HEK293 (cell line): ENCODE data around the gene NRG2.
A peak's percentile ranks its signal among the peaks of the same experiment; 100 is the strongest.

Source experiments
- CTCF ChIA-PET: fragments of 350-600 bp; formaldehyde crosslinking; extraction: SDS; loops from one replicate; lab custom pipeline; 2021; ENCODE audit warnings: antibody characterized with exemption; lab: Yijun Ruan, JAX
- POLR2A ChIA-PET: fragments of 300-600 bp; formaldehyde crosslinking; extraction: SDS; loops from one replicate; lab custom pipeline; 2020; ENCODE audit warnings: antibody characterized with exemption, inconsistent platforms; lab: Yijun Ruan, JAX
- H3K27ac ChIP-seq: fragments of 200-500 bp; sonication (Bioruptor generic); 2 replicates; pipeline ENCODE4 v1.5.1; 2014; ENCODE audit warnings: low read depth, low read length, control low read depth, inconsistent platforms; ENCODE audit errors: extremely low read depth
- H3K36me3 ChIP-seq, 2 experiments: fragments of 200-500 bp in 1 of 2; sonication (Bioruptor generic) in 1 of 2; 1 replicate in 1 of 2; 2 replicates in 1 of 2; pipeline ENCODE4 v1.5.1; 2014 to 2017; ENCODE audit warnings: inconsistent platforms in 2 of 2, low read length in 2 of 2; ENCODE audit not compliant: control insufficient read depth in 2 of 2, insufficient read depth in 1 of 2
- H3K4me1 ChIP-seq: fragments of 200-500 bp; sonication (Bioruptor generic); 2 replicates; pipeline ENCODE4 v1.5.1; 2014; ENCODE audit warnings: mild to moderate bottlenecking, low read length, inconsistent platforms; ENCODE audit not compliant: control insufficient read depth, insufficient read depth
- H3K4me3 ChIP-seq: 2 replicates; pipeline ENCODE4 v1.5.1; 2011; ENCODE audit warnings: low read depth, mild to moderate bottlenecking, control low read depth, low read length, moderate library complexity
- H3K9me3 ChIP-seq: fragments of 200-500 bp; sonication (Bioruptor generic); 2 replicates; pipeline ENCODE4 v1.5.1; 2014; ENCODE audit warnings: low read depth, low read length, inconsistent platforms; ENCODE audit not compliant: control insufficient read depth, insufficient read depth
- ATF2 ChIP-seq: fragments of 450-650 bp; formaldehyde crosslinking; IDR thresholded peaks from 2 replicates; pipeline ENCODE4 v1.5.1; 2016; ENCODE audit warnings: missing biosample characterization, missing genetic modification characterization, low read depth
- CTCF ChIP-seq: fragments of 450-650 bp; formaldehyde crosslinking; IDR thresholded peaks from 2 replicates; pipeline ENCODE4 v1.5.1; 2016; ENCODE audit warnings: missing biosample characterization, missing genetic modification characterization
- INSM2 ChIP-seq: fragments of 450-650 bp; formaldehyde crosslinking; IDR thresholded peaks from 2 replicates; pipeline ENCODE4 v1.5.1; 2016; ENCODE audit warnings: missing biosample characterization, missing genetic modification characterization
- KLF17 ChIP-seq: fragments of 450-650 bp; formaldehyde crosslinking; IDR thresholded peaks from 2 replicates; pipeline ENCODE4 v1.5.1; 2016; ENCODE audit warnings: missing biosample characterization, missing genetic modification characterization
- KLF8 ChIP-seq: fragments of 450-650 bp; formaldehyde crosslinking; IDR thresholded peaks from 2 replicates; pipeline ENCODE4 v1.5.1; 2016; ENCODE audit warnings: missing biosample characterization, missing genetic modification characterization
- MYNN ChIP-seq: fragments of 450-650 bp; formaldehyde crosslinking; IDR thresholded peaks from 2 replicates; pipeline ENCODE4 v1.5.1; 2016; ENCODE audit warnings: missing biosample characterization, missing genetic modification characterization, borderline replicate concordance
- PATZ1 ChIP-seq: fragments of 450-650 bp; formaldehyde crosslinking; IDR thresholded peaks from 2 replicates; pipeline ENCODE4 v1.5.1; 2016; ENCODE audit warnings: missing biosample characterization, missing genetic modification characterization
- PRDM1 ChIP-seq: fragments of 450-650 bp; formaldehyde crosslinking; IDR thresholded peaks from 2 replicates; pipeline ENCODE4; 2016; ENCODE audit warnings: missing biosample characterization, missing genetic modification characterization
- SCRT2 ChIP-seq: fragments of 450-650 bp; formaldehyde crosslinking; IDR thresholded peaks from 2 replicates; pipeline ENCODE4 v1.5.1; 2016; ENCODE audit warnings: missing biosample characterization, missing genetic modification characterization
- SP2 ChIP-seq: fragments of 450-650 bp; formaldehyde crosslinking; IDR thresholded peaks from 2 replicates; pipeline ENCODE4 v1.5.1; 2016; ENCODE audit warnings: missing biosample characterization, missing genetic modification characterization
- ZBTB49 ChIP-seq: fragments of 450-650 bp; formaldehyde crosslinking; IDR thresholded peaks from 2 replicates; pipeline ENCODE4 v1.5.1; 2016; ENCODE audit warnings: missing biosample characterization, missing genetic modification characterization, low read depth
- ZFP41 ChIP-seq: fragments of 450-650 bp; formaldehyde crosslinking; IDR thresholded peaks from 2 replicates; pipeline ENCODE4 v1.5.1; 2016; ENCODE audit warnings: missing biosample characterization, missing genetic modification characterization, borderline replicate concordance
- ZNF174 ChIP-seq: fragments of 450-650 bp; formaldehyde crosslinking; IDR thresholded peaks from 2 replicates; pipeline ENCODE4 v1.5.0; 2017; ENCODE audit warnings: missing biosample characterization, mild to moderate bottlenecking, missing genetic modification characterization
- ZNF214 ChIP-seq: fragments of 450-650 bp; formaldehyde crosslinking; IDR thresholded peaks from 2 replicates; pipeline ENCODE4 v1.5.1; 2017; ENCODE audit warnings: missing biosample characterization, mild to moderate bottlenecking, missing genetic modification characterization, borderline replicate concordance
- ZNF26 ChIP-seq: fragments of 450-650 bp; formaldehyde crosslinking; IDR thresholded peaks from 2 replicates; pipeline ENCODE4 v1.5.1; 2016; ENCODE audit warnings: missing biosample characterization, missing genetic modification characterization
- ZNF416 ChIP-seq: fragments of 450-650 bp; formaldehyde crosslinking; IDR thresholded peaks from 2 replicates; pipeline ENCODE4 v1.5.1; 2016; ENCODE audit warnings: missing biosample characterization, missing genetic modification characterization
- ZNF664 ChIP-seq: fragments of 450-650 bp; formaldehyde crosslinking; IDR thresholded peaks from 2 replicates; pipeline ENCODE4 v1.5.1; 2016; ENCODE audit warnings: missing biosample characterization, missing genetic modification characterization
- ZNF707 ChIP-seq: fragments of 450-650 bp; formaldehyde crosslinking; IDR thresholded peaks from 2 replicates; pipeline ENCODE4 v1.5.1; 2016; ENCODE audit warnings: missing biosample characterization, missing genetic modification characterization
- ZNF768 ChIP-seq: fragments of 450-650 bp; formaldehyde crosslinking; IDR thresholded peaks from 2 replicates; pipeline ENCODE4 v1.5.1; 2018; ENCODE audit warnings: missing biosample characterization, mild to moderate bottlenecking, missing genetic modification characterization
- ZSCAN23 ChIP-seq: fragments of 450-650 bp; formaldehyde crosslinking; IDR thresholded peaks from 2 replicates; pipeline ENCODE4 v1.5.1; 2016; ENCODE audit warnings: missing biosample characterization, missing genetic modification characterization

NRG2 gene

GRCh38 chr5:139798883-139799282, 244.2 kb downstream of the NRG2 start:
- Histone ChIP-seq H3K9me3 (no peaks in the 10 kb centered on the region), H3K4me1 (no peaks in the 10 kb centered on the region), H3K27ac (no peak overlapping the region), H3K36me3 (no peaks in the 10 kb centered on the region), H3K4me3 (no peak overlapping the region)
- TF ChIP-seq ZNF768 (tag by site-specific recombination) (no peak), ATF2 (tag by site-specific recombination) (peak; percentile 54; the same call in 1 of the 2 replicates), SCRT2 (tag by site-specific recombination) (0 out of 2 replicates have a peak, but pooled peaks have one; percentile 26), ZNF664 (no peak), ZNF214 (tag by site-specific recombination) (no peak), ZNF707 (tag by site-specific recombination) (no peak), MYNN (no peak)
- ChIA-PET CTCF (interaction anchor here (1.0 to 4.9 kb wide), 5 partner anchors 12 to 170 kb away, joined by 3 to 43 read pairs (median 3); no protein-coding TSS in a partner anchor), POLR2A (interaction anchor here (0.6 kb wide), 1 partner anchor 11 kb away, joined by 3 read pairs; no protein-coding TSS in a partner anchor)

- no peaks in the 10 kb centered on the region for H3K4me1 ChIP-seq
- no peak overlapping the region for H3K4me3 ChIP-seq
- H3K9me3 ChIP-seq: no peaks in the 10 kb centered on the region
- H3K36me3 ChIP-seq: no peaks in the 10 kb centered on the region
- ChIA-PET CTCF (interaction anchor here (0.6 to 4.9 kb wide), 3 partner anchors 11 to 171 kb away, joined by 4 to 43 read pairs (median 16); no protein-coding TSS in a partner anchor), POLR2A (interaction anchor here (0.6 kb wide), 1 partner anchor 10 kb away, joined by 3 read pairs; no protein-coding TSS in a partner anchor)
- no peak for TF ChIP-seq KLF8 (tag by site-specific recombination)
- TF ChIP-seq SP2: no peak
- TF ChIP-seq ZBTB49 (tag by site-specific recombination): no peak
- TF ChIP-seq INSM2: no peak
- no peak for TF ChIP-seq ZNF707 (tag by site-specific recombination)
- no peak for TF ChIP-seq ZNF174 (tag by site-specific recombination)
- no peak for TF ChIP-seq ZSCAN23
- TF ChIP-seq PATZ1 (tag by site-specific recombination): no peak
- no peak for TF ChIP-seq ZNF26 (tag by site-specific recombination)
- TF ChIP-seq CTCF (tag by site-specific recombination): no peak
- no peak for TF ChIP-seq ZFP41 (tag by site-specific recombination)
- TF ChIP-seq ZNF416 (tag by site-specific recombination): no peak
- no peak for TF ChIP-seq PRDM1 (tag by site-specific recombination)
- TF ChIP-seq KLF17: no peak
- no peak overlapping the region for H3K27ac ChIP-seq
These were observed 245.1 kb downstream of the NRG2 start for GRCh38 chr5:139797856-139798510.
